Adrenal gland (tissue), 5 donors: ENCODE results near the gene LGALS8.
"Not testable (repeated sequence)": the region's sequence is repeated elsewhere in the genome, so short reads cannot be mapped to it uniquely, and the experiment has no call there.

Experiments used
- CTCF ChIP-seq, 6 experiments: fragments of 450-650 bp in 4 of 6; fragments of 200-600 bp in 2 of 6; sonication (generic) in 1 of 6; IDR thresholded peaks; 1 replicate in 5 of 6; 2 replicates in 1 of 6; pipeline versions ENCODE4 v1.5.1 to v1.8.0; 2016 to 2021; ENCODE audit warnings: antibody characterized with exemption in 6 of 6, mild to moderate bottlenecking in 2 of 6, moderate library complexity in 1 of 6
- POLR2A ChIP-seq, 2 donors: fragments of 450-650 bp; IDR thresholded peaks; one replicate each; pipeline ENCODE4 v1.6.1; 2017; ENCODE audit warnings: antibody characterized with exemption in 2 of 2, mild to moderate bottlenecking in 2 of 2, moderate library complexity in 1 of 2
- donor health status: DM: no; HTN: no; CAD: no.

- not testable (repeated sequence) for TF ChIP-seq CTCF, POLR2A (IDR thresholded peaks at IDR 0.05)
These were observed 34.6 kb upstream of the LGALS8 start for GRCh38 chr1:236489161-236489560.
